ENCODE data around the gene LYPLAL1.

Gene LYPLAL1

GRCh38 chr1:219235903-219236481 is 62.3 kb downstream of the LYPLAL1 start:
- H3K4me2 ChIP-seq (ENCODE audit: low read depth, low read length): no peak overlapping the region
- H4K20me1 ChIP-seq (ENCODE audit: insufficient read depth, low read length): no peaks in the 10 kb centered on the region
- H3K36me3 ChIP-seq (replicated peaks; ENCODE audit: insufficient read depth, low read length): no peaks in the 10 kb centered on the region
- H3K4me1 ChIP-seq (ENCODE audit: low read length): no peaks in the 10 kb centered on the region
- no peak overlapping the region for H2AFZ ChIP-seq (ENCODE audit: low read length)
- no peak overlapping the region for H3K9ac ChIP-seq (ENCODE audit: low read length)
- no peak overlapping the region for H3K27ac ChIP-seq (ENCODE audit: low read length)
- no peaks in the 10 kb centered on the region for H3K79me2 ChIP-seq (ENCODE audit: low read length)
- no peaks in the 10 kb centered on the region for H3K9me3 ChIP-seq (replicated peaks; ENCODE audit: insufficient read depth, low read length)
- H3F3A ChIP-seq (ENCODE audit: insufficient read depth, low read length): no peaks in the 10 kb centered on the region
- no peaks in the 10 kb centered on the region for H3K27me3 ChIP-seq (replicated peaks; ENCODE audit: insufficient read depth, low read length)
- TF ChIP-seq EZH2 (optimal IDR thresholded peaks at IDR 0.05; ENCODE audit: low read depth, low read length) (no peak), EZH2phosphoT487 (IDR thresholded peaks at IDR 0.05; ENCODE audit: low read length) (no peak), CTCF (IDR thresholded peaks at IDR 0.05; ENCODE audit: low read length) (no peak)
- DNase-seq: no peak
- no peak overlapping the region for H3K4me3 ChIP-seq (ENCODE audit: low read length)
- H3K9me2 ChIP-seq (replicated peaks; ENCODE audit: insufficient read depth, low read length): no peaks in the 10 kb centered on the region

GRCh38 chr1:219236933-219237610 is 63.4 kb downstream of the LYPLAL1 start:
- no peak overlapping the region for H2AFZ ChIP-seq (ENCODE audit: low read length)
- no peaks in the 10 kb centered on the region for H3K36me3 ChIP-seq (replicated peaks; ENCODE audit: insufficient read depth, low read length)
- no peaks in the 10 kb centered on the region for H3K9me3 ChIP-seq (replicated peaks; ENCODE audit: insufficient read depth, low read length)
- H3K9ac ChIP-seq (ENCODE audit: low read length): no peak overlapping the region
- no peaks in the 10 kb centered on the region for H3K4me1 ChIP-seq (ENCODE audit: low read length)
- H3K4me2 ChIP-seq (ENCODE audit: low read depth, low read length): no peak overlapping the region
- TF ChIP-seq EZH2 (optimal IDR thresholded peaks at IDR 0.05; ENCODE audit: low read depth, low read length) (no peak), EZH2phosphoT487 (IDR thresholded peaks at IDR 0.05; ENCODE audit: low read length) (no peak), CTCF (IDR thresholded peaks at IDR 0.05; ENCODE audit: low read length) (no peak)
- H3K79me2 ChIP-seq (ENCODE audit: low read length): no peaks in the 10 kb centered on the region
- no peak overlapping the region for H3K4me3 ChIP-seq (ENCODE audit: low read length)
- H3K27me3 ChIP-seq (replicated peaks; ENCODE audit: insufficient read depth, low read length): no peaks in the 10 kb centered on the region
- DNase-seq: no peak
- no peaks in the 10 kb centered on the region for H3F3A ChIP-seq (ENCODE audit: insufficient read depth, low read length)
- no peaks in the 10 kb centered on the region for H3K9me2 ChIP-seq (replicated peaks; ENCODE audit: insufficient read depth, low read length)
- H4K20me1 ChIP-seq (ENCODE audit: insufficient read depth, low read length): no peaks in the 10 kb centered on the region
- no peak overlapping the region for H3K27ac ChIP-seq (ENCODE audit: low read length)

- Histone ChIP-seq H3K4me1 (ENCODE audit: low read length) (no peaks in the 10 kb centered on the region), H3K4me2 (ENCODE audit: low read depth, low read length) (no peak overlapping the region), H4K20me1 (ENCODE audit: insufficient read depth, low read length) (no peaks in the 10 kb centered on the region), H3K9me2 (replicated peaks; ENCODE audit: insufficient read depth, low read length) (no peaks in the 10 kb centered on the region), H3K9me3 (replicated peaks; ENCODE audit: insufficient read depth, low read length) (no peaks in the 10 kb centered on the region), H3K9ac (ENCODE audit: low read length) (no peak overlapping the region), H2AFZ (ENCODE audit: low read length) (no peak overlapping the region), H3K79me2 (ENCODE audit: low read length) (no peaks in the 10 kb centered on the region), H3F3A (ENCODE audit: insufficient read depth, low read length) (no peaks in the 10 kb centered on the region), H3K36me3 (replicated peaks; ENCODE audit: insufficient read depth, low read length) (no peaks in the 10 kb centered on the region), H3K27ac (ENCODE audit: low read length) (no peak overlapping the region), H3K4me3 (ENCODE audit: low read length) (no peak overlapping the region), H3K27me3 (replicated peaks; ENCODE audit: insufficient read depth, low read length) (no peaks in the 10 kb centered on the region)
- no peak for TF ChIP-seq EZH2phosphoT487 (IDR thresholded peaks at IDR 0.05; ENCODE audit: low read length)
- TF ChIP-seq CTCF (IDR thresholded peaks at IDR 0.05; ENCODE audit: low read length): no peak
- TF ChIP-seq EZH2 (optimal IDR thresholded peaks at IDR 0.05; ENCODE audit: low read depth, low read length): no peak
- DNase-seq: no peak
These were observed 65.8 kb downstream of the LYPLAL1 start for GRCh38 chr1:219239518-219239917.

Measured in MM.1S (cell line).